Panc1 (cell line): ENCODE measurements around the gene GPR137. TPM values are rescaled to one million over a fixed set of nuclear protein-coding genes. Genes with fewer than 3 reads are reported as not detected.
A peak's percentile ranks its signal among the peaks of the same experiment; 100 is the strongest.

Experiments used
- ATAC-seq: fragments of 200-7000 bp; cut with Tn5 transposase; 2 replicates; pipeline ENCODE4 v1.9.1; 2020; ENCODE audit warnings: mild to moderate bottlenecking, moderate library complexity
- BruUV-seq: library from RNA; stranded (reverse); fragments of 400-500 nt; replicated peaks from 2 replicates; lab custom pipeline; 2021; lab: Mats Ljungman, UMichigan
- CTCF ChIA-PET: fragments of 300-600 bp; sonication (Branson Sonifier 250); formaldehyde crosslinking; loops from one replicate; lab custom pipeline; 2022; ENCODE audit warnings: antibody characterized with exemption; lab: Charles Lee
- POLR2A ChIA-PET: fragments of 300-600 bp; sonication (Branson Sonifier 250); formaldehyde crosslinking; loops from one replicate; lab custom pipeline; 2022; ENCODE audit warnings: antibody characterized with exemption; lab: Charles Lee
- DNase-seq: peaks from one replicate; pipeline ENCODE4 v3.0.0-alpha.2; 2010; ENCODE audit warnings: low read depth, low spot score
- H3K27ac ChIP-seq: 2 replicates; pipeline ENCODE4 v1.5.1; 2011; ENCODE audit warnings: mild to moderate bottlenecking, low read length, inconsistent platforms
- H3K27me3 ChIP-seq: fragments of 200-500 bp; sonication (Bioruptor generic); 2 replicates; pipeline ENCODE4 v1.6.0; 2014; ENCODE audit warnings: low read length, inconsistent platforms; ENCODE audit not compliant: control insufficient read depth, insufficient read depth
- H3K36me3 ChIP-seq: fragments of 200-500 bp; sonication (Bioruptor generic); 2 replicates; pipeline ENCODE4 v1.5.1; 2014; ENCODE audit warnings: inconsistent platforms, mild to moderate bottlenecking, low read length, moderate library complexity; ENCODE audit not compliant: control insufficient read depth, insufficient read depth
- H3K4me1 ChIP-seq: 2 replicates; pipeline ENCODE4 v1.5.1; 2011; ENCODE audit warnings: inconsistent platforms, mild to moderate bottlenecking, low read length, moderate library complexity; ENCODE audit not compliant: control insufficient read depth, insufficient read depth
- H3K4me3 ChIP-seq, 2 experiments: 2 replicates each; pipeline ENCODE4 v1.5.1; 2011 to 2012; ENCODE audit warnings: low read depth in 2 of 2, low read length in 2 of 2, mild to moderate bottlenecking in 2 of 2, inconsistent platforms in 1 of 2, moderate library complexity in 1 of 2
- H3K9me3 ChIP-seq: fragments of 200-500 bp; sonication (Bioruptor generic); 2 replicates; pipeline ENCODE4 v1.5.1; 2014; ENCODE audit warnings: low read depth, mild to moderate bottlenecking, inconsistent platforms, low read length, moderate library complexity; ENCODE audit not compliant: control insufficient read depth, insufficient read depth
- CTCF ChIP-seq: fragments of 450-650 bp; IDR thresholded peaks from 2 replicates; pipeline ENCODE4 v1.5.1; 2017; ENCODE audit warnings: mild to moderate bottlenecking
- POLR2AphosphoS5 ChIP-seq: IDR thresholded peaks from 2 replicates; pipeline ENCODE4 v1.6.1; 2012; ENCODE audit warnings: mild to moderate bottlenecking, low read depth, low read length, moderate library complexity
- REST ChIP-seq, 2 experiments: IDR thresholded peaks; 2 replicates each; pipeline ENCODE4 v1.6.1; 2011 to 2012; ENCODE audit warnings: low read depth in 2 of 2, control low read depth in 1 of 2, low read length in 1 of 2, mild to moderate bottlenecking in 1 of 2, moderate library complexity in 1 of 2; ENCODE audit not compliant: insufficient read depth in 1 of 2
- SIN3A ChIP-seq: IDR thresholded peaks from 2 replicates; pipeline ENCODE4 v1.6.1; 2012; ENCODE audit warnings: low read depth, mild to moderate bottlenecking, low read length, moderate library complexity, borderline replicate concordance; ENCODE audit not compliant: insufficient read depth
- TCF7L2 ChIP-seq: IDR thresholded peaks from 2 replicates; pipeline ENCODE4 v1.6.1; 2011; ENCODE audit warnings: mild to moderate bottlenecking, low read depth, low read length, inconsistent platforms
- in situ Hi-C: cut with HindIII; loops from 2 replicates; pipeline ENCODE4 v1.10.0; 2016; ENCODE audit warnings: low sequenced_read_pairs, low pct_unique_long_range_greater_than_20kb
- intact Hi-C: fragments of 100-400 bp; cut with micrococcal nuclease; formaldehyde crosslinking; loops from one replicate; pipeline ENCODE4 v1.10.0; 2022; ENCODE audit not compliant: unreplicated experiment
- total RNA-seq: library from RNA; stranded (reverse); gene quantifications from one replicate; pipeline ENCODE4 v1.2.1, GENCODE V29; 2021; ENCODE audit not compliant: unreplicated experiment

The GPR137 gene
- total RNA-seq, 1 experiment from 2014 or later: 183 TPM

GRCh38 chr11:64251016-64251752, 34.5 kb upstream of the GPR137 start, which contains the start of gene PLCB3:
Gene PLCB3 (plus strand): TSS chr11:64251530. CDS start chr11:64251650, 120 bp downstream.
- TF ChIP-seq SIN3A (peak; percentile 44; the same call in 1 of the 2 replicates), TCF7L2 (no peak), POLR2AphosphoS5 (no peak), REST (IDR thresholded peaks at IDR 0.05; ENCODE audit: insufficient read depth in 1 of 2, low read depth in 2 of 2, low read length in 1 of 2) (no peak), CTCF (peak; percentile 97)

GRCh38 chr11:64251753-64252002, 34.0 kb upstream of the GPR137 start:
- in situ Hi-C loops: no loop called here
- intact Hi-C loops: no loop called here

More at GRCh38 chr11:64251016-64251752, 34.5 kb upstream of the GPR137 start, which contains the start of gene PLCB3:
- no peaks in the 10 kb centered on the region for H3K27me3 ChIP-seq
- BruUV-seq: no TSS peak
- H3K4me3 ChIP-seq: peak within 1 kb of the TSS; percentile 84 to 90
- peaks cover 41% of the 10 kb centered on the region for H3K4me1 ChIP-seq
- H3K27ac ChIP-seq: peak within 1 kb of the TSS; percentile 89
- no peaks in the 10 kb centered on the region for H3K9me3 ChIP-seq
- no peak for DNase-seq
- intact Hi-C loops: no loop called here
- ATAC-seq: peak; percentile 67
- in situ Hi-C loops: no loop called here
- H3K36me3 ChIP-seq: 0 out of 2 replicates have a peak, but pooled peaks cover 3% of the 10 kb centered on the region
- ChIA-PET POLR2A (no interaction called here), CTCF (interaction anchor here (0.8 to 1.8 kb wide), 3 partner anchors 13 to 54 kb away, joined by 3 to 4 read pairs (median 4); no protein-coding TSS in a partner anchor)

More at GRCh38 chr11:64251753-64252002, 34.0 kb upstream of the GPR137 start:
- no peak for DNase-seq
- Histone ChIP-seq H3K27ac (peak overlapping the region; percentile 89), H3K4me3 (peak overlapping the region; percentile 84 to 90), H3K9me3 (no peaks in the 10 kb centered on the region), H3K27me3 (no peaks in the 10 kb centered on the region), H3K4me1 (peaks cover 41% of the 10 kb centered on the region), H3K36me3 (peaks cover 3% of the 10 kb centered on the region; the same call in 1 of the 2 replicates)
- ChIA-PET POLR2A (no interaction called here), CTCF (interaction anchor here (0.5 to 1.8 kb wide), 6 partner anchors 8 to 69 kb away, joined by 3 to 12 read pairs (median 4); no protein-coding TSS in a partner anchor)
- TF ChIP-seq CTCF: no peak
- no peak for TF ChIP-seq REST (IDR thresholded peaks at IDR 0.05; ENCODE audit: insufficient read depth in 1 of 2, low read depth in 2 of 2, low read length in 1 of 2)
- TF ChIP-seq POLR2AphosphoS5: no peak
- no peak for TF ChIP-seq TCF7L2
- no peak for TF ChIP-seq SIN3A
- ATAC-seq: no peak
- no TSS peak for BruUV-seq
